HepG2 (cell line): ENCODE data around the gene SP140L. TPM values are rescaled to one million over a fixed set of nuclear protein-coding genes. Genes with fewer than 3 reads are reported as not detected.

Source experiments
- ATAC-seq: fragments of 200-7000 bp; cut with Tn5 transposase; 3 replicates; pipeline ENCODE4 v1.9.1; 2020; ENCODE audit warnings: mild to moderate bottlenecking, moderate library complexity
- BruUV-seq: library from RNA; stranded (reverse); fragments of 400-500 nt; replicated peaks from 2 replicates; lab custom pipeline; 2021; lab: Mats Ljungman, UMichigan
- CTCF ChIA-PET: fragments of 300-600 bp; formaldehyde crosslinking; extraction: SDS; loops from one replicate; lab custom pipeline; 2021; ENCODE audit warnings: low total read pairs, inconsistent platforms, low intra/inter-chr PET ratio; lab: Yijun Ruan, JAX
- POLR2A ChIA-PET: fragments of 350-600 bp; sonication (Branson Sonifier 250); formaldehyde crosslinking; loops from one replicate; lab custom pipeline; 2020; ENCODE audit warnings: antibody characterized with exemption, inconsistent platforms; lab: Yijun Ruan, JAX
- DNase-seq: peaks from one replicate; pipeline ENCODE4 v3.0.0-alpha.2; 2015; ENCODE audit warnings: low spot score
- FAIRE-seq: peaks from 3 replicates; lab custom pipeline; 2011; peaks lifted over from hg19 to GRCh38; lab: Jason Lieb, UNC
- H2AFZ ChIP-seq: one replicate; pipeline ENCODE4 v1.6.1; 2011; ENCODE audit warnings: low read length, inconsistent platforms
- H3K27ac ChIP-seq: fragments of 300-600 bp; 3 replicates; pipeline ENCODE4 v1.8.0; 2011; ENCODE audit warnings: mixed run types, mild to moderate bottlenecking, mixed read lengths, low read length, inconsistent platforms; ENCODE audit not compliant: insufficient read depth; ENCODE audit errors: extremely low read length
- H3K27me3 ChIP-seq, 2 experiments: fragments of 200-600 bp in 1 of 2; 2 replicates in 1 of 2; 3 replicates in 1 of 2; pipeline versions ENCODE4 v1.6.0 to v1.8.0; 2011; ENCODE audit warnings: low read length in 2 of 2, mild to moderate bottlenecking in 2 of 2, moderate library complexity in 2 of 2, inconsistent platforms in 1 of 2; ENCODE audit not compliant: insufficient read depth in 2 of 2, control insufficient read depth in 1 of 2
- H3K36me3 ChIP-seq, 2 experiments: fragments of 200-600 bp in 1 of 2; replicated peaks in 1 of 2; 2 replicates in 1 of 2; 3 replicates in 1 of 2; pipeline versions ENCODE4 v1.5.1 to v1.8.0; 2011; ENCODE audit warnings: low read length in 2 of 2, inconsistent platforms in 1 of 2; ENCODE audit not compliant: insufficient read depth in 2 of 2, control insufficient read depth in 1 of 2
- H3K4me1 ChIP-seq: 2 replicates; pipeline ENCODE4 v1.5.1; 2012; ENCODE audit warnings: low read length, inconsistent platforms; ENCODE audit not compliant: insufficient read depth
- H3K4me2 ChIP-seq: 2 replicates; pipeline ENCODE4 v1.6.0; 2011; ENCODE audit warnings: low read depth, low read length, inconsistent platforms
- H3K4me3 ChIP-seq, 3 experiments: fragments of 200-600 bp in 1 of 3; sonication (generic), shearing (Covaris generic) in 1 of 3; replicated peaks in 1 of 3; 2 replicates each; pipeline ENCODE4 v1.5.1; 2011 to 2016; ENCODE audit warnings: low read length in 3 of 3, inconsistent platforms in 2 of 3, low read depth in 2 of 3, mild to moderate bottlenecking in 2 of 3, control low read depth in 1 of 3, mixed read lengths in 1 of 3; ENCODE audit not compliant: insufficient read depth in 1 of 3
- H3K79me2 ChIP-seq: one replicate; pipeline ENCODE4 v1.6.1; 2011; ENCODE audit warnings: low read length, inconsistent platforms; ENCODE audit not compliant: insufficient read depth
- H3K9ac ChIP-seq: 2 replicates; pipeline ENCODE4 v1.6.0; 2011; ENCODE audit warnings: mild to moderate bottlenecking, low read depth, low read length, inconsistent platforms; ENCODE audit not compliant: insufficient read depth
- H3K9me3 ChIP-seq: 2 replicates; pipeline ENCODE4 v1.5.1; 2012; ENCODE audit warnings: mild to moderate bottlenecking, low read length
- H4K20me1 ChIP-seq: 2 replicates; pipeline ENCODE4 v1.6.0; 2011; ENCODE audit warnings: inconsistent platforms, mild to moderate bottlenecking, low read length, moderate library complexity; ENCODE audit not compliant: insufficient read depth
- ARID4A ChIP-seq: sonication (generic); formaldehyde crosslinking; IDR thresholded peaks from 2 replicates; pipeline ENCODE4 v1.5.0; 2020; ENCODE audit warnings: mild to moderate bottlenecking, missing genetic modification reagents, borderline replicate concordance
- E2F5 ChIP-seq: sonication (generic); formaldehyde crosslinking; conservative IDR thresholded peaks from 2 replicates; pipeline ENCODE4 v1.4.0; 2020; ENCODE audit warnings: missing genetic modification reagents
- EED ChIP-seq: sonication (generic); formaldehyde crosslinking; IDR thresholded peaks from 2 replicates; pipeline ENCODE4 v1.5.0; 2020; ENCODE audit warnings: mild to moderate bottlenecking, missing genetic modification reagents
- ESRRA ChIP-seq: sonication (generic); formaldehyde crosslinking; IDR thresholded peaks from 2 replicates; pipeline ENCODE4 v1.5.1; 2020; ENCODE audit warnings: mild to moderate bottlenecking, low read depth, missing genetic modification reagents
- MEIS1 ChIP-seq: sonication (generic); formaldehyde crosslinking; IDR thresholded peaks from 2 replicates; pipeline ENCODE4 v1.9.0; 2021; ENCODE audit warnings: mild to moderate bottlenecking, missing genetic modification reagents, moderate library complexity, borderline replicate concordance
- NR2F1 ChIP-seq, 2 experiments: fragments of 450-650 bp in 1 of 2; formaldehyde crosslinking in 1 of 2; IDR thresholded peaks; 2 replicates each; pipeline versions ENCODE4 v1.5.0 to v1.6.1; 2016 to 2020; ENCODE audit warnings: mild to moderate bottlenecking in 1 of 2, missing compliant biosample characterization in 1 of 2, missing genetic modification reagents in 1 of 2, moderate library complexity in 1 of 2
- RBM22 ChIP-seq: fragments of 200-400 bp; formaldehyde crosslinking; optimal IDR thresholded peaks from 2 replicates; pipeline ENCODE3; 2017; ENCODE audit warnings: mild to moderate bottlenecking, low read length, moderate library complexity
- RBM39 ChIP-seq: fragments of 200-400 bp; formaldehyde crosslinking; IDR thresholded peaks from one replicate; pipeline ENCODE4 v1.6.1; 2018; ENCODE audit warnings: antibody characterized with exemption, mild to moderate bottlenecking, low read depth, low read length; ENCODE audit not compliant: poor library complexity, severe bottlenecking
- TOPORS ChIP-seq: sonication (generic); formaldehyde crosslinking; IDR thresholded peaks from 2 replicates; pipeline ENCODE4 v1.8.0; 2023; ENCODE audit warnings: mild to moderate bottlenecking, missing genetic modification reagents
- YY1 ChIP-seq: IDR thresholded peaks from 2 replicates; pipeline ENCODE4 v1.6.1; 2011; ENCODE audit warnings: low read length, low read depth, moderate library complexity, mild to moderate bottlenecking; ENCODE audit not compliant: insufficient read depth, insufficient replicate concordance
- ZNF121 ChIP-seq: sonication (generic); formaldehyde crosslinking; IDR thresholded peaks from 2 replicates; pipeline ENCODE4 v1.5.0; 2020; ENCODE audit warnings: mild to moderate bottlenecking, missing genetic modification reagents
- ZNF281 ChIP-seq: sonication (generic); formaldehyde crosslinking; IDR thresholded peaks from 2 replicates; pipeline ENCODE4 v1.4.0; 2020; ENCODE audit warnings: missing genetic modification reagents, borderline replicate concordance
- ZNF557 ChIP-seq: sonication (generic); formaldehyde crosslinking; IDR thresholded peaks from 2 replicates; pipeline ENCODE4 v1.4.0; 2020; ENCODE audit warnings: missing genetic modification reagents
- ZNF558 ChIP-seq: sonication (generic); formaldehyde crosslinking; IDR thresholded peaks from 2 replicates; pipeline ENCODE4 v1.9.0; 2022; ENCODE audit warnings: mild to moderate bottlenecking, missing genetic modification reagents, borderline replicate concordance
- ZNF563 ChIP-seq: sonication (generic); formaldehyde crosslinking; IDR thresholded peaks from 2 replicates; pipeline ENCODE4 v1.8.0; 2022; ENCODE audit warnings: mild to moderate bottlenecking, moderate library complexity, missing genetic modification reagents
- ZNF709 ChIP-seq: sonication (generic); formaldehyde crosslinking; IDR thresholded peaks from 2 replicates; pipeline ENCODE4 v1.5.0; 2020; ENCODE audit warnings: mild to moderate bottlenecking, missing genetic modification reagents
- ZNF740 ChIP-seq: sonication (generic); formaldehyde crosslinking; IDR thresholded peaks from 2 replicates; pipeline ENCODE4 v1.4.0; 2020; ENCODE audit warnings: missing genetic modification reagents
- WGBS: methylation state at CpG from one replicate; pipeline ENCODE4 v1.1.6; 2017; ENCODE audit warnings: low lambda C conversion rate; 5-methylcytosine and 5-hydroxymethylcytosine counted together
- in situ Hi-C: cut with HindIII; loops from 2 replicates; pipeline ENCODE4 v1.10.0; 2017; ENCODE audit warnings: low pct_unique_long_range_greater_than_20kb; ENCODE audit not compliant: extremely low pct_ligation_motif_present
- intact Hi-C: fragments of 100-400 bp; cut with micrococcal nuclease; formaldehyde crosslinking; loops from one replicate; pipeline ENCODE4 v1.10.0; 2022; ENCODE audit not compliant: unreplicated experiment
- polyA plus RNA-seq, 8 experiments: library from polyadenylated mRNA; depleted of rRNA in 3 of 8; stranded (reverse) in 7 of 8; unstranded in 1 of 8; fragments of >200 nt; fragmentation: Illumina TruSeq in 4 of 8; extraction: Trizol in 4 of 8; gene quantifications; 2 replicates each; pipeline versions ENCODE4 v1.2.1 to v1.2.3, GENCODE V29; 2011 to 2016; ENCODE audit warnings: low read depth in 4 of 8, missing spikeins in 1 of 8, mixed read lengths in 1 of 8; ENCODE audit not compliant: insufficient read depth in 1 of 8
- total RNA-seq, 5 experiments: library from RNA; depleted of rRNA; stranded (reverse); fragments of >200 nt; fragmentation: Illumina TruSeq; extraction: Trizol; gene quantifications; 2 replicates each; pipeline ENCODE4 v1.2.3, GENCODE V29; 2016; ENCODE audit warnings: low read depth in 1 of 5

SP140L gene
- total and polyA plus RNA-seq, 2 of the 13 experiments (the other 11 are each of a cell fraction or from before 2014, with no cell fraction given) = 10.9 to 17.5 TPM

GRCh38 chr2:230321031-230321430 is 6.0 kb upstream of the SP140L start:
- intact Hi-C loops = no loop called here
- H3K9ac ChIP-seq = no peak overlapping the region
- no peak overlapping the region for H3K4me3 ChIP-seq
- no peak overlapping the region for H3K27ac ChIP-seq
- no peaks in the 10 kb centered on the region for H3K36me3 ChIP-seq
- POLR2A ChIA-PET = no interaction called here
- no TSS peak for BruUV-seq
- WGBS = 6% methylated on average over 2 of the region's 2 CpGs
- in situ Hi-C loops = loop anchor here (5.0 kb wide), 2 partner anchors 91 to 291 kb away; no protein-coding TSS in a partner anchor
- ATAC-seq (no peak), FAIRE-seq (no peak), DNase-seq (no peak)
- CTCF ChIA-PET = no interaction called here
- H4K20me1 ChIP-seq = no peaks in the 10 kb centered on the region
- TF ChIP-seq RBM22 (no peak), NR2F1 (CRISPR knock-in tag; IDR thresholded peaks at IDR 0.05) (no peak), ZNF558 (CRISPR knock-in tag) (no peak), RBM39 (no peak), ESRRA (CRISPR knock-in tag) (no peak), ARID4A (CRISPR knock-in tag) (no peak), MEIS1 (no peak), ZNF121 (CRISPR knock-in tag) (no peak), ZNF709 (CRISPR knock-in tag) (no peak), TOPORS (CRISPR knock-in tag) (no peak), E2F5 (CRISPR knock-in tag) (no peak), ZNF563 (CRISPR knock-in tag) (no peak), ZNF281 (CRISPR knock-in tag) (no peak), YY1 (no peak), EED (no peak), ZNF740 (CRISPR knock-in tag) (no peak), ZNF557 (CRISPR knock-in tag) (no peak)
- TF ChIP-seq, all 625 proteins: peak for 0
- Histone ChIP-seq H2AFZ (no peak overlapping the region), H3K4me1 (peaks cover 36% of the 10 kb centered on the region), H3K27me3 (peaks cover 0 to 5% of the 10 kb centered on the region in 2 experiments; a peak in 1 of 5 replicates), H3K79me2 (no peaks in the 10 kb centered on the region), H3K4me2 (no peak overlapping the region), H3K9me3 (no peaks in the 10 kb centered on the region)
